A673 (cell line): ENCODE results near the gene ABHD6. TPM values are rescaled to one million over a fixed set of nuclear protein-coding genes. Genes with fewer than 3 reads are reported as not detected.

ENCODE experiments used
- BruUV-seq: library from RNA; stranded (reverse); fragments of 400-500 nt; replicated peaks from 2 replicates; lab custom pipeline; 2021; lab: Mats Ljungman, UMichigan
- CTCF ChIA-PET: fragments of 300-600 bp; sonication (Branson Sonifier 250); formaldehyde crosslinking; loops from one replicate; lab custom pipeline; 2022; ENCODE audit warnings: antibody characterized with exemption; lab: Charles Lee
- POLR2A ChIA-PET: fragments of 300-600 bp; sonication (Branson Sonifier 250); formaldehyde crosslinking; loops from one replicate; lab custom pipeline; 2022; ENCODE audit warnings: antibody characterized with exemption; ENCODE audit not compliant: low non-redundant PET; lab: Charles Lee
- DNase-seq: peaks from one replicate; pipeline ENCODE4 v3.0.0-alpha.2; 2015; ENCODE audit warnings: low spot score
- H3K27ac ChIP-seq: fragments of 200-600 bp; sonication (generic); 2 replicates; pipeline ENCODE4 v1.5.1; 2016; ENCODE audit warnings: mixed run types, low read depth, mild to moderate bottlenecking, mixed read lengths, antibody characterized with exemption, low read length; ENCODE audit not compliant: poor library complexity, severe bottlenecking
- H3K27me3 ChIP-seq: fragments of 200-600 bp; sonication (generic); replicated peaks from 2 replicates; pipeline ENCODE4 v1.6.1; 2017; ENCODE audit warnings: mixed run types, low read depth, mild to moderate bottlenecking, mixed read lengths, antibody characterized with exemption, low read length; ENCODE audit not compliant: insufficient read depth, poor library complexity
- H3K36me3 ChIP-seq: fragments of 200-600 bp; sonication (generic); 2 replicates; pipeline ENCODE4 v1.6.1; 2016; ENCODE audit warnings: mixed run types, mild to moderate bottlenecking, mixed read lengths, antibody characterized with exemption, low read length; ENCODE audit not compliant: insufficient read depth, poor library complexity, severe bottlenecking
- H3K4me1 ChIP-seq: fragments of 200-600 bp; sonication (generic); 2 replicates; pipeline ENCODE4 v1.6.1; 2017; ENCODE audit warnings: mixed run types, mild to moderate bottlenecking, mixed read lengths, antibody characterized with exemption, low read length; ENCODE audit not compliant: insufficient read depth, poor library complexity, severe bottlenecking
- H3K4me3 ChIP-seq: fragments of 200-600 bp; sonication (generic); 2 replicates; pipeline ENCODE4 v1.5.1; 2016; ENCODE audit warnings: low read depth, mixed run types, mild to moderate bottlenecking, mixed read lengths, low read length; ENCODE audit not compliant: poor library complexity, severe bottlenecking
- H3K9me3 ChIP-seq: fragments of 200-600 bp; sonication (generic); 2 replicates; pipeline ENCODE4 v1.6.1; 2016; ENCODE audit warnings: mixed run types, low read depth, mild to moderate bottlenecking, mixed read lengths, antibody characterized with exemption, low read length; ENCODE audit not compliant: poor library complexity, severe bottlenecking
- EZH2 ChIP-seq: fragments of 200-600 bp; sonication (generic); IDR thresholded peaks from 2 replicates; pipeline ENCODE4 v1.6.1; 2017; ENCODE audit warnings: borderline replicate concordance, low read depth, mild to moderate bottlenecking, mixed read lengths, antibody characterized with exemption, low read length; ENCODE audit not compliant: poor library complexity, severe bottlenecking
- intact Hi-C: fragments of 100-400 bp; cut with micrococcal nuclease; formaldehyde crosslinking; loops from one replicate; pipeline ENCODE4 v1.10.0; 2022; ENCODE audit not compliant: unreplicated experiment
- total RNA-seq: library from RNA; stranded (reverse); gene quantifications from 2 replicates; pipeline ENCODE4 v1.2.3, GENCODE V29; 2021
- TF ChIP-seq, protein P1 (sequence below): fragments of 300-800, 200-600 bp; sonication (generic); conservative IDR thresholded peaks from 2 replicates; pipeline ENCODE4 v1.5.1; 2017; ENCODE audit warnings: low read depth, mild to moderate bottlenecking, antibody characterized with exemption, low read length, moderate library complexity, mixed read lengths

ABHD6 gene
- total RNA-seq, 1 experiment from 2014 or later: 155 TPM

DNA sequence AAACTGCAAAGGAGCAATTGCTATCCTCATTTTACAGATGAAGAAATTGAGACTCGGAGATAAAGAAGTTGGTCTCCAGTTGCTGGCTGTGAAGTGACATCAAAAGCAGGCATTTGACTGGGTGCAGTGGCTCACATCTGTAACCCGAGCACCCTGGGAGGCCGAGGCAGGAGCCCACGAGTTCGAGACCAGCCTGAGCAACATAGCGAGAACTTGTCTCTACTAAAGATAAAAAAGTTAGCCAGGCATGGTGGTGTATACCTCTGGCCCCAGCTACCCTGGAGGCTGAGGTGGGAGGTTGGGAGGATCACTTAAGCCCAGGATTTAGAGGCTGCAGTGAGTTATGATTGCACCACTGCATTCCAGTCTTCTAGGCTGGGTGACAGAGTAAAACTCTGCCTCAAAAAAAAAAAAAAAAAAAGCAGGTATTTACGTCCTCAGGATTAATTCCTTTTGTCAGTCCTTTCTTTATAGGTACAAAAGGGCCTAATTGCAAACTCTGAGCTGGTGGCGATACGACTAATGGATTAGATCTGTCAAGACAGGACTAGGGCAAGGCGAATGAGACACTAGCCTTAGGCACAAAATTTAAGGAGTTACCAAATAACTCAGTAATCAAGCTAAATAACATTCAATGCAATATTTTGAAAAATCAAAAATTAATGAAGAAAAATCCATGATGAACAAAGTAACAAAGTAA is 20.9 kb upstream of the ABHD6 start:
- no peaks in the 10 kb centered on the region for H3K27me3 ChIP-seq
- peaks cover 6% of the 10 kb centered on the region for H3K4me1 ChIP-seq
- no TSS peak for BruUV-seq
- TF ChIP-seq EZH2: no peak
- TF ChIP-seq, protein P1, sequence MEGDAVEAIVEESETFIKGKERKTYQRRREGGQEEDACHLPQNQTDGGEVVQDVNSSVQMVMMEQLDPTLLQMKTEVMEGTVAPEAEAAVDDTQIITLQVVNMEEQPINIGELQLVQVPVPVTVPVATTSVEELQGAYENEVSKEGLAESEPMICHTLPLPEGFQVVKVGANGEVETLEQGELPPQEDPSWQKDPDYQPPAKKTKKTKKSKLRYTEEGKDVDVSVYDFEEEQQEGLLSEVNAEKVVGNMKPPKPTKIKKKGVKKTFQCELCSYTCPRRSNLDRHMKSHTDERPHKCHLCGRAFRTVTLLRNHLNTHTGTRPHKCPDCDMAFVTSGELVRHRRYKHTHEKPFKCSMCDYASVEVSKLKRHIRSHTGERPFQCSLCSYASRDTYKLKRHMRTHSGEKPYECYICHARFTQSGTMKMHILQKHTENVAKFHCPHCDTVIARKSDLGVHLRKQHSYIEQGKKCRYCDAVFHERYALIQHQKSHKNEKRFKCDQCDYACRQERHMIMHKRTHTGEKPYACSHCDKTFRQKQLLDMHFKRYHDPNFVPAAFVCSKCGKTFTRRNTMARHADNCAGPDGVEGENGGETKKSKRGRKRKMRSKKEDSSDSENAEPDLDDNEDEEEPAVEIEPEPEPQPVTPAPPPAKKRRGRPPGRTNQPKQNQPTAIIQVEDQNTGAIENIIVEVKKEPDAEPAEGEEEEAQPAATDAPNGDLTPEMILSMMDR: no peak
- intact Hi-C loops: no loop called here
- no peaks in the 10 kb centered on the region for H3K36me3 ChIP-seq
- CTCF ChIA-PET: interaction anchor here (0.6 to 1.1 kb wide), 3 partner anchors 14 to 44 kb away, joined by 3 to 4 read pairs (median 4); no protein-coding TSS in a partner anchor
- no peak overlapping the region for H3K27ac ChIP-seq
- no peaks in the 10 kb centered on the region for H3K9me3 ChIP-seq
- POLR2A ChIA-PET: no interaction called here
- H3K4me3 ChIP-seq: no peak overlapping the region
- DNase-seq: no peak

DNA sequence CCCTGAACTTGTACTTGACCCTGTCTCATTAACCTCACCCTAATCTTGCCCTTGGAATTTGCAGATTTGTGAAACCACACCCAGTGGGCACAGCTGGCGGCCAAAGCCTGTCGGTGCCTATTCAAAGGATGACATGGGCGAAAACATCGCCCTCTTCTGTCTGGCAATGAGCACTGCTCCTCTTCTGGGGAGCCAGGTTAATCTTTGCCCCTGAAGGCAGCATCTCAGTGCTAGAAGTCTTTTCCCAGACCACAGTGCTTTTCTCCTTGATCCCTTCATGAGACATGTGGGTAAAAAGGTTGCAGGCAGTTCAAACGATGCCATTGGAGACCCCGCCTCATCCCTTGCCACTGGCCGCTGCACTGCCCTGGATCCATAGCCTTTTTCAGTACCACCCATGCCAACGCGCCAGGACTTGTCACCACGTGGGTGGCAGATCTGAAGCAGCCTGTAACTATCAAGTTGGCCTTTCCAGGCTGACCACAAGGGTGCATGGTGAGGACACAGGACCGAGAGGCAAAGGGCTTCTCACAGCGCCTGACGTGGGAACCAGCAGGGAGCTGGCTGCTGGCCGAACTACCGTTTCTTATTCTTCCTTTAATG is 20.3 kb upstream of the ABHD6 start:
- no TSS peak for BruUV-seq
- H3K4me1 ChIP-seq: peaks cover 6% of the 10 kb centered on the region

DNA sequence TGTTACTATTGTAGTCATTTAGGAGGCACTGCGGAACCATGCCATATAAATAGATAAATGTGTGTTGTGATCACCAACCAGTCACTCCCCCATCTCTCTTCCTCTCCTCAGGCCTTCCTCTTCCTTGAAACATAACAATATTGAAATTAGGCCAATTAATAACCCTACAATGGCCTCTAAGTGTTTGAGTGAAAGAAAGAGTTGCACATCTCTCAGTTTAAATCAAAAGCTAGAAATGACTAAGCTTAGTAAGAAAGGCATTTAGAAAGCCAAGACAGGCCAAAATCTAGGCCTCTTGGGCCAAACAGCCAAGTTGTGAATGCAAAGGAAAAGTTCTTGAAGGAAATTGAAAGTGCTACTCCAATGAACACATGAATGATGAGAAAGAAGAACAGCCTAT is 18.7 kb upstream of the ABHD6 start:
- Histone ChIP-seq H3K27ac (no peak overlapping the region), H3K9me3 (no peaks in the 10 kb centered on the region), H3K4me3 (no peak overlapping the region), H3K36me3 (no peaks in the 10 kb centered on the region), H3K27me3 (no peaks in the 10 kb centered on the region), H3K4me1 (peaks cover 6% of the 10 kb centered on the region)
- POLR2A ChIA-PET: no interaction called here
- BruUV-seq: no TSS peak
- DNase-seq: no peak
- no peak for TF ChIP-seq EZH2
- TF ChIP-seq, protein P1: no peak
- CTCF ChIA-PET: no interaction called here
- intact Hi-C loops: no loop called here

More for the DNA sequence above, 20.3 kb upstream of the ABHD6 start:
- no peaks in the 10 kb centered on the region for H3K9me3 ChIP-seq
- no peak overlapping the region for H3K27ac ChIP-seq
- H3K4me3 ChIP-seq: no peak overlapping the region
- peak; percentile 76 for DNase-seq
- H3K27me3 ChIP-seq: no peaks in the 10 kb centered on the region
- intact Hi-C loops: no loop called here
- TF ChIP-seq EZH2: no peak
- TF ChIP-seq, protein P1: peak; percentile 73
- ChIA-PET CTCF (interaction anchor here (0.6 to 1.4 kb wide), 5 partner anchors 13 to 371 kb away, joined by 3 to 5 read pairs (median 4); no protein-coding TSS in a partner anchor), POLR2A (no interaction called here)
- no peaks in the 10 kb centered on the region for H3K36me3 ChIP-seq
